ENCODE measurements around the gene RBKS.
A peak's percentile ranks its signal among the peaks of the same experiment; 100 is the strongest.

RBKS gene

GRCh38 chr2:27902098-27902497, 11.9 kb upstream of the RBKS start:
- H3K4me3 ChIP-seq (ENCODE audit: low read depth, low read length): no peak overlapping the region
- TF ChIP-seq ZNF10 (tag by site-specific recombination; IDR thresholded peaks at IDR 0.05): no peak
- TF ChIP-seq ZNF843 (tag by site-specific recombination; IDR thresholded peaks at IDR 0.05): no peak
- no peak for TF ChIP-seq ZNF501 (tag by site-specific recombination; IDR thresholded peaks at IDR 0.05)
- TF ChIP-seq BCL11B (tag by site-specific recombination; IDR thresholded peaks at IDR 0.05; ENCODE audit: low read depth): no peak
- TF ChIP-seq PATZ1 (tag by site-specific recombination; IDR thresholded peaks at IDR 0.05): no peak
- TF ChIP-seq ZNF654 (tag by site-specific recombination; IDR thresholded peaks at IDR 0.05; ENCODE audit: low read depth): no peak
- H3K4me1 ChIP-seq (ENCODE audit: control insufficient read depth, insufficient read depth, low read length): no peaks in the 10 kb centered on the region
- H3K9me3 ChIP-seq (ENCODE audit: control insufficient read depth, insufficient read depth, low read depth, low read length): no peaks in the 10 kb centered on the region
- no peak overlapping the region for H3K27ac ChIP-seq (ENCODE audit: extremely low read depth, low read depth, low read length)
- peaks cover 0 to 18% of the 10 kb centered on the region in 2 experiments for H3K36me3 ChIP-seq (ENCODE audit: control insufficient read depth in 2 of 2, insufficient read depth in 1 of 2, low read length in 2 of 2)
- CTCF ChIA-PET: no interaction called here
- POLR2A ChIA-PET: no interaction called here

- ChIA-PET CTCF (no interaction called here), POLR2A (interaction anchor here (0.6 kb wide), 1 partner anchor 97 kb away, joined by 8 read pairs; no protein-coding TSS in a partner anchor)
- 0 out of 2 replicates have a peak, but pooled peaks have one; percentile 26 for TF ChIP-seq SCRT1 (tag by site-specific recombination; IDR thresholded peaks at IDR 0.05; ENCODE audit: borderline replicate concordance)
- TF ChIP-seq ZNF670 (tag by site-specific recombination; IDR thresholded peaks at IDR 0.05; ENCODE audit: low read depth): no peak
- H3K27ac ChIP-seq (ENCODE audit: extremely low read depth, low read depth, low read length): no peak overlapping the region
- H3K36me3 ChIP-seq (ENCODE audit: control insufficient read depth in 2 of 2, insufficient read depth in 1 of 2, low read length in 2 of 2): peaks cover 0 to 26% of the 10 kb centered on the region in 2 experiments
- no peaks in the 10 kb centered on the region for H3K9me3 ChIP-seq (ENCODE audit: control insufficient read depth, insufficient read depth, low read depth, low read length)
- no peaks in the 10 kb centered on the region for H3K4me1 ChIP-seq (ENCODE audit: control insufficient read depth, insufficient read depth, low read length)
- no peak overlapping the region for H3K4me3 ChIP-seq (ENCODE audit: low read depth, low read length)
These were observed 11.0 kb upstream of the RBKS start for GRCh38 chr2:27901234-27901633.

GRCh38 chr2:27897717-27898116, 7.5 kb upstream of the RBKS start:
- POLR2A ChIA-PET: no interaction called here
- Histone ChIP-seq H3K9me3 (ENCODE audit: control insufficient read depth, insufficient read depth, low read depth, low read length) (no peaks in the 10 kb centered on the region), H3K4me3 (ENCODE audit: low read depth, low read length) (no peak overlapping the region), H3K27ac (ENCODE audit: extremely low read depth, low read depth, low read length) (no peak overlapping the region), H3K4me1 (ENCODE audit: control insufficient read depth, insufficient read depth, low read length) (no peaks in the 10 kb centered on the region), H3K36me3 (ENCODE audit: control insufficient read depth in 2 of 2, insufficient read depth in 1 of 2, low read length in 2 of 2) (peaks cover 0 to 42% of the 10 kb centered on the region in 2 experiments)
- CTCF ChIA-PET: no interaction called here
- no peak for TF ChIP-seq ZNF24 (tag by site-specific recombination; IDR thresholded peaks at IDR 0.05)
- TF ChIP-seq MEIS1 (CRISPR knock-in tag; IDR thresholded peaks at IDR 0.05; ENCODE audit: borderline replicate concordance): no peak
- TF ChIP-seq RBAK (tag by site-specific recombination; IDR thresholded peaks at IDR 0.05): no peak

- no peak overlapping the region for H3K27ac ChIP-seq (ENCODE audit: extremely low read depth, low read depth, low read length)
- peaks cover 2% of the 10 kb centered on the region; the same call in 1 of the 2 replicates for H3K4me1 ChIP-seq (ENCODE audit: control insufficient read depth, insufficient read depth, low read length)
- H3K36me3 ChIP-seq (ENCODE audit: control insufficient read depth in 2 of 2, insufficient read depth in 1 of 2, low read length in 2 of 2): peaks cover 0 to 27% of the 10 kb centered on the region in 2 experiments; a peak in 1 of 3 replicates
- no peak overlapping the region for H3K4me3 ChIP-seq (ENCODE audit: low read depth, low read length)
- CTCF ChIA-PET: no interaction called here
- no peaks in the 10 kb centered on the region for H3K9me3 ChIP-seq (ENCODE audit: control insufficient read depth, insufficient read depth, low read depth, low read length)
- POLR2A ChIA-PET: interaction anchor here (1.1 kb wide), 1 partner anchor 12 kb away, joined by 3 read pairs; no protein-coding TSS in a partner anchor
- TF ChIP-seq SCRT2 (tag by site-specific recombination; IDR thresholded peaks at IDR 0.05) (no peak), YY2 (tag by site-specific recombination; IDR thresholded peaks at IDR 0.05) (no peak), ZNF239 (tag by site-specific recombination; IDR thresholded peaks at IDR 0.05) (no peak), ZNF548 (tag by site-specific recombination; IDR thresholded peaks at IDR 0.05) (no peak), SETDB1 (IDR thresholded peaks at IDR 0.05; ENCODE audit: insufficient read length, low read length) (no peak), ZNF280C (tag by site-specific recombination; IDR thresholded peaks at IDR 0.05) (no peak), MYNN (tag by site-specific recombination; IDR thresholded peaks at IDR 0.05; ENCODE audit: borderline replicate concordance) (no peak), ZNF26 (tag by site-specific recombination; IDR thresholded peaks at IDR 0.05) (no peak), MZF1 (tag by site-specific recombination; IDR thresholded peaks at IDR 0.05; ENCODE audit: borderline replicate concordance) (no peak), ZXDB (tag by site-specific recombination; IDR thresholded peaks at IDR 0.05) (no peak), ZNF16 (tag by site-specific recombination; IDR thresholded peaks at IDR 0.05; ENCODE audit: low read depth) (no peak)
These were observed 2.8 kb upstream of the RBKS start for GRCh38 chr2:27893006-27893405.

Measured in HEK293 (cell line).